Mucosa of rectum (tissue), 2 donors: ENCODE data around the gene AXIN2.

Experiments
- H3K27ac ChIP-seq, 2 donors: one replicate each; pipeline ENCODE4 v1.7.0; 2013; ENCODE audit warnings: inconsistent platforms in 2 of 2, low read depth in 2 of 2, low read length in 2 of 2
- H3K27me3 ChIP-seq, 2 donors: one replicate each; pipeline ENCODE4 v1.7.0; 2013; ENCODE audit warnings: low read length in 2 of 2; ENCODE audit not compliant: control insufficient read depth in 2 of 2, insufficient read depth in 2 of 2
- H3K36me3 ChIP-seq, 2 donors: one replicate each; pipeline ENCODE4 v1.7.0; 2013; ENCODE audit warnings: low read length in 2 of 2; ENCODE audit not compliant: control insufficient read depth in 2 of 2, insufficient read depth in 2 of 2
- H3K4me1 ChIP-seq, 2 donors: one replicate each; pipeline ENCODE4 v1.7.0; 2013; ENCODE audit warnings: low read length in 2 of 2, mild to moderate bottlenecking in 1 of 2; ENCODE audit not compliant: control insufficient read depth in 2 of 2, insufficient read depth in 2 of 2
- H3K4me3 ChIP-seq, 2 donors: one replicate each; pipeline ENCODE4 v1.7.0; 2013; ENCODE audit warnings: low read length in 2 of 2
- H3K9ac ChIP-seq, 2 donors: one replicate each; pipeline ENCODE4 v1.7.0; 2013; ENCODE audit warnings: low read length in 2 of 2, low read depth in 1 of 2, mild to moderate bottlenecking in 1 of 2
- H3K9me3 ChIP-seq, 2 donors: one replicate each; pipeline ENCODE4 v1.7.0; 2013; ENCODE audit warnings: low read length in 2 of 2; ENCODE audit not compliant: control insufficient read depth in 2 of 2
- donor health status: healthy.
- donor health status: Normal muscosa, but diverticular disease.

Gene AXIN2

DNA sequence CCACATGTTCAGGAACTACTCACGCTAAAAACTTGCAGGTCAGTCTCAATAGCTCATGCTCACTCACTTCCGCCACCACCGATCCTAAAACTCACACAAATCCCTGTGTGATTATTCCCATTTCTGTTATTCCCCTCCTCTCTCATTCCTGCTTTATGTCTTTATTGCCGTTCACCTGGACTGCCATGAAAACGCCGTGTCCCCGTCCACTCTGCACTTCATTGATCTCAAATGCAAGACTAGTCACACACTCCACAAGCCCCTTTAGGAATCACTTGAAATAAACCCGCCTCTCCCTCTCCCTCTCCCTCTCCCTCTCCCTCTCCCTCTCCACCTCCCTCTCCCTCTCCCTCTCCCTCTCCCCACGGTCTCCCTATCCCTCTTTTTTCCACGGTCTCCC, 78.0 kb downstream of the AXIN2 start:
- Histone ChIP-seq H3K4me1 (no peaks in the 10 kb centered on the region), H3K36me3 (no peaks in the 10 kb centered on the region), H3K4me3 (no peak overlapping the region), H3K27me3 (no peaks in the 10 kb centered on the region), H3K9ac (no peak overlapping the region), H3K27ac (no peak overlapping the region), H3K9me3 (no peaks in the 10 kb centered on the region)

DNA sequence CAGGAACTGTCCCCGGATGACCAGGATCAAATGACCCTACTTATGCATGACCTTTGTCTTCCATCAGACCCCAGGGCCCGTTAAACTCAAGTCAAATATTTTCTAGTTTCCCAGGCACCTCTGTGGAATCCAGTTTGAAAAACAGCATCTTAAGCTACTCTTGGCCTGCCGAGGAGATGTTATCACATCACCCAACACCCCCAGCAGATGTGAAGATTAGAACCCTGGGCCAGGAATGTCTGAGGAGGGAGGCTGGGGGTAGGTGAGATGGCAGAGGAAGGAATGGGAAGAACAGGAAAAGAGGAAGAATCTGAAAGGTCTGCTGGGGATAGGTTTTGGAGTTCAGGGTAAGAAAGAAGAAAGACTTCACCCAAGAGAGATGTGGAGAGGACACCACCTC, 79.2 kb downstream of the AXIN2 start:
- Histone ChIP-seq H3K36me3 (no peaks in the 10 kb centered on the region), H3K4me1 (no peaks in the 10 kb centered on the region), H3K4me3 (no peak overlapping the region), H3K9ac (no peak overlapping the region), H3K27ac (no peak overlapping the region), H3K27me3 (no peaks in the 10 kb centered on the region), H3K9me3 (no peaks in the 10 kb centered on the region)

DNA sequence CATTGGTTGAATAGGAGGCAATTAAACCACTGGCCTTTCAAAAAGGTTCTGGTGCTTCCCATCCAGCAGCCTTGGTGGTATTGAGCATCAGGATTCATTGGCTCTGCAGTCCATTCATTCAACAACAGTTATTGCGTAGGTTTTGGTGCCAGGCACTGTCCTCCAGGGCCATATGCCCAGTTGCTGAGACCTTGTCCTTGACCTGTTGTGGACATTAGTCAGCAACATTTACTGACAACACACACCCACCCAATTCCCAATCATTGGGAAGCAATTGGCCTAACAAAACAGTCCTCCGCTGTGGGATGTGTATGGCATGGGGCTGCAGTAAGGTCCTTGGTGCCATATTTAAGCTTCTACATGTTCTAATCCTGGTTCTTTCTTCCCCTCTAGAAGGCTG, 82.2 kb downstream of the AXIN2 start:
- Histone ChIP-seq H3K36me3 (no peaks in the 10 kb centered on the region), H3K9me3 (no peaks in the 10 kb centered on the region), H3K27me3 (no peaks in the 10 kb centered on the region), H3K27ac (no peak overlapping the region), H3K4me3 (no peak overlapping the region), H3K4me1 (no peaks in the 10 kb centered on the region), H3K9ac (no peak overlapping the region)
